ENCODE results near the gene VAT1.

DNA sequence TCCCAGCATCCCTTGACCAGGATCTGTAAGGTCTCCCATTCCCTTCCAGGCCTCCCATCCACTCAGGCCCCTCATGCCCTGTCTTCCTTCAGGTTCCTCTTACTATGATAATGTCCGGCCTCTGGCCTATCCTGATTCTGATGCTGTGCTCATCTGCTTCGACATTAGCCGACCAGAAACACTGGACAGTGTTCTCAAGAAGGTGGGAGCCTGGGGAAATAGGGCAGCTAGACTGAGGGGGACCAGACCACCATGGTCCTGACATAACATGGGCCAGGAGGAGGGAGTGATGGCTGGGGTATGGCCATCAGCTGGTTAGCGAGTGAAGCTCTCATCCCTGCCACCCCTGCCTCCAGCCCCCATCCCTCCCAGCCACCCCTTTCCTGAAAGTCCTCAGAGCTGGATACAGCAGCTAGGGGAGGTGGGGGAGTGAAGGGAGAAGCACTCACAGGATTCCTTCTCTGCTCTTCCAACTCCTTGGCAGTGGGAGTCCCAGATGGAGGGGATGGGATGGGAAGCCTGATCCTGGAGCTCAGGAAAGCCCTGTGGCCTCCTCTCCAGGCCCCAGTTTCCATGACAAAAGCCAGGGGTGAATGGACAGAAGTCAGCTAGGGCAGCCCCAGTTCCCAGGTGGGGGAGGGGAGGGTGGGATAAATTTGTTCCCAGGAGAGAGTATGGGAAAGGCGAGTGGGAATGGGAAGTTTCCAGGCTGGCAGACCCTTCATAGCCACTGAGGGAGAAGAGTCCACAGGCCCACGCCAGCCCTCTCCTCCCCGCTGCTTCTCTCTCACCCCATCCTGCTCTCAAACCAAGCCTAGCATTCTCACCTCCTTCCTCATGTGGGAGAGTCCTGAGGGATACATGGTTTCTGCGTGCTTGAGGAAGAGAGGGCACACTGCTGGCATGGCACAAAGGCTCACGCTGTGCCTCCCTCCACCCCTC is 5.2 kb upstream of the VAT1 start:
- TF ChIP-seq, protein P1, sequence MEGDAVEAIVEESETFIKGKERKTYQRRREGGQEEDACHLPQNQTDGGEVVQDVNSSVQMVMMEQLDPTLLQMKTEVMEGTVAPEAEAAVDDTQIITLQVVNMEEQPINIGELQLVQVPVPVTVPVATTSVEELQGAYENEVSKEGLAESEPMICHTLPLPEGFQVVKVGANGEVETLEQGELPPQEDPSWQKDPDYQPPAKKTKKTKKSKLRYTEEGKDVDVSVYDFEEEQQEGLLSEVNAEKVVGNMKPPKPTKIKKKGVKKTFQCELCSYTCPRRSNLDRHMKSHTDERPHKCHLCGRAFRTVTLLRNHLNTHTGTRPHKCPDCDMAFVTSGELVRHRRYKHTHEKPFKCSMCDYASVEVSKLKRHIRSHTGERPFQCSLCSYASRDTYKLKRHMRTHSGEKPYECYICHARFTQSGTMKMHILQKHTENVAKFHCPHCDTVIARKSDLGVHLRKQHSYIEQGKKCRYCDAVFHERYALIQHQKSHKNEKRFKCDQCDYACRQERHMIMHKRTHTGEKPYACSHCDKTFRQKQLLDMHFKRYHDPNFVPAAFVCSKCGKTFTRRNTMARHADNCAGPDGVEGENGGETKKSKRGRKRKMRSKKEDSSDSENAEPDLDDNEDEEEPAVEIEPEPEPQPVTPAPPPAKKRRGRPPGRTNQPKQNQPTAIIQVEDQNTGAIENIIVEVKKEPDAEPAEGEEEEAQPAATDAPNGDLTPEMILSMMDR (CRISPR knock-in tag; IDR thresholded peaks at IDR 0.05), result no peak
- TF ChIP-seq, protein P2, sequence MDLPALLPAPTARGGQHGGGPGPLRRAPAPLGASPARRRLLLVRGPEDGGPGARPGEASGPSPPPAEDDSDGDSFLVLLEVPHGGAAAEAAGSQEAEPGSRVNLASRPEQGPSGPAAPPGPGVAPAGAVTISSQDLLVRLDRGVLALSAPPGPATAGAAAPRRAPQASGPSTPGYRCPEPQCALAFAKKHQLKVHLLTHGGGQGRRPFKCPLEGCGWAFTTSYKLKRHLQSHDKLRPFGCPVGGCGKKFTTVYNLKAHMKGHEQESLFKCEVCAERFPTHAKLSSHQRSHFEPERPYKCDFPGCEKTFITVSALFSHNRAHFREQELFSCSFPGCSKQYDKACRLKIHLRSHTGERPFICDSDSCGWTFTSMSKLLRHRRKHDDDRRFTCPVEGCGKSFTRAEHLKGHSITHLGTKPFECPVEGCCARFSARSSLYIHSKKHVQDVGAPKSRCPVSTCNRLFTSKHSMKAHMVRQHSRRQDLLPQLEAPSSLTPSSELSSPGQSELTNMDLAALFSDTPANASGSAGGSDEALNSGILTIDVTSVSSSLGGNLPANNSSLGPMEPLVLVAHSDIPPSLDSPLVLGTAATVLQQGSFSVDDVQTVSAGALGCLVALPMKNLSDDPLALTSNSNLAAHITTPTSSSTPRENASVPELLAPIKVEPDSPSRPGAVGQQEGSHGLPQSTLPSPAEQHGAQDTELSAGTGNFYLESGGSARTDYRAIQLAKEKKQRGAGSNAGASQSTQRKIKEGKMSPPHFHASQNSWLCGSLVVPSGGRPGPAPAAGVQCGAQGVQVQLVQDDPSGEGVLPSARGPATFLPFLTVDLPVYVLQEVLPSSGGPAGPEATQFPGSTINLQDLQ (CRISPR knock-in tag; IDR thresholded peaks at IDR 0.05), result no peak
- TF ChIP-seq, protein P3, sequence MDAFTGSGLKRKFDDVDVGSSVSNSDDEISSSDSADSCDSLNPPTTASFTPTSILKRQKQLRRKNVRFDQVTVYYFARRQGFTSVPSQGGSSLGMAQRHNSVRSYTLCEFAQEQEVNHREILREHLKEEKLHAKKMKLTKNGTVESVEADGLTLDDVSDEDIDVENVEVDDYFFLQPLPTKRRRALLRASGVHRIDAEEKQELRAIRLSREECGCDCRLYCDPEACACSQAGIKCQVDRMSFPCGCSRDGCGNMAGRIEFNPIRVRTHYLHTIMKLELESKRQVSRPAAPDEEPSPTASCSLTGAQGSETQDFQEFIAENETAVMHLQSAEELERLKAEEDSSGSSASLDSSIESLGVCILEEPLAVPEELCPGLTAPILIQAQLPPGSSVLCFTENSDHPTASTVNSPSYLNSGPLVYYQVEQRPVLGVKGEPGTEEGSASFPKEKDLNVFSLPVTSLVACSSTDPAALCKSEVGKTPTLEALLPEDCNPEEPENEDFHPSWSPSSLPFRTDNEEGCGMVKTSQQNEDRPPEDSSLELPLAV (CRISPR knock-in tag; conservative IDR thresholded peaks at IDR 0.05; ENCODE audit: low read depth), result no peak
- TF ChIP-seq POLR2A (IDR thresholded peaks at IDR 0.05; ENCODE audit: insufficient read depth in 1 of 2, low read depth in 2 of 2, low read length in 2 of 2), result no peak
